ENCODE results near the gene TRIM41.
"Not testable (repeated sequence)": the region's sequence is repeated elsewhere in the genome, so short reads cannot be mapped to it uniquely, and the experiment has no call there.

TRIM41 gene

GRCh38 chr5:181280251-181280762 is 57.2 kb downstream of the TRIM41 start:
- FAIRE-seq (no peak), DNase-seq (ENCODE audit: insufficient read length) (no peak)
- no peak for TF ChIP-seq POLR2A (IDR thresholded peaks at IDR 0.05; ENCODE audit: low read depth, low read length)
- TF ChIP-seq TAF1 (IDR thresholded peaks at IDR 0.05; ENCODE audit: borderline replicate concordance, low read depth, low read length): no peak
- TF ChIP-seq POLR2AphosphoS5 (IDR thresholded peaks at IDR 0.05; ENCODE audit: low read depth, low read length): no peak

- DNase-seq (ENCODE audit: insufficient read length): no peak
- no peak for FAIRE-seq
These were observed 58.2 kb downstream of the TRIM41 start for GRCh38 chr5:181281077-181281983.

GRCh38 chr5:181281984-181282316 is 58.9 kb downstream of the TRIM41 start:
- DNase-seq (ENCODE audit: insufficient read length) (no peak), FAIRE-seq (no peak)
- TF ChIP-seq POLR2A (IDR thresholded peaks at IDR 0.05; ENCODE audit: low read depth, low read length) (no peak), POLR2AphosphoS5 (IDR thresholded peaks at IDR 0.05; ENCODE audit: low read depth, low read length) (no peak), TAF1 (IDR thresholded peaks at IDR 0.05; ENCODE audit: borderline replicate concordance, low read depth, low read length) (no peak)

More at GRCh38 chr5:181281077-181281983, 58.2 kb downstream of the TRIM41 start:
- TF ChIP-seq POLR2A (IDR thresholded peaks at IDR 0.05; ENCODE audit: low read depth, low read length): no peak
- TF ChIP-seq POLR2AphosphoS5 (IDR thresholded peaks at IDR 0.05; ENCODE audit: low read depth, low read length): no peak
- no peak for TF ChIP-seq TAF1 (IDR thresholded peaks at IDR 0.05; ENCODE audit: borderline replicate concordance, low read depth, low read length)

- DNase-seq (ENCODE audit: insufficient read length); FAIRE-seq: not testable (repeated sequence)
These were observed 59.3 kb downstream of the TRIM41 start for GRCh38 chr5:181282415-181282814.

GRCh38 chr5:181282874-181283273 is 59.8 kb downstream of the TRIM41 start:
- TF ChIP-seq POLR2A (IDR thresholded peaks at IDR 0.05; ENCODE audit: low read depth, low read length) (no peak), POLR2AphosphoS5 (IDR thresholded peaks at IDR 0.05; ENCODE audit: low read depth, low read length) (no peak), TAF1 (IDR thresholded peaks at IDR 0.05; ENCODE audit: borderline replicate concordance, low read depth, low read length) (no peak)
- DNase-seq (ENCODE audit: insufficient read length): no peak
- FAIRE-seq: no peak

- no peak for TF ChIP-seq TAF1 (IDR thresholded peaks at IDR 0.05; ENCODE audit: borderline replicate concordance, low read depth, low read length)
- TF ChIP-seq POLR2AphosphoS5 (IDR thresholded peaks at IDR 0.05; ENCODE audit: low read depth, low read length): no peak
- no peak for TF ChIP-seq POLR2A (IDR thresholded peaks at IDR 0.05; ENCODE audit: low read depth, low read length)
- DNase-seq (ENCODE audit: insufficient read length) (no peak), FAIRE-seq (no peak)
These were observed 60.3 kb downstream of the TRIM41 start for GRCh38 chr5:181283347-181283746.

GRCh38 chr5:181283841-181284755 is 61.0 kb downstream of the TRIM41 start:
- FAIRE-seq; DNase-seq (ENCODE audit: insufficient read length): not testable (repeated sequence)

Measured in GM12892 (cell line).